SH-SY5Y (cell line): ENCODE data around the gene INHBA.

Experiments
- GATA2 ChIP-seq: IDR thresholded peaks from 2 replicates; pipeline ENCODE4 v1.6.1; 2011; ENCODE audit warnings: mild to moderate bottlenecking, low read depth, low read length
- GATA3 ChIP-seq: IDR thresholded peaks from 2 replicates; pipeline ENCODE4 v1.6.1; 2011; ENCODE audit warnings: low read depth, mild to moderate bottlenecking, low read length, moderate library complexity

INHBA gene

GRCh38 chr7:41701068-41701941 lies 1.6 kb downstream of the INHBA start:
- TF ChIP-seq GATA3 (no peak), GATA2 (no peak)

- TF ChIP-seq GATA2 = no peak
Measured at GRCh38 chr7:41700044-41700471, 2.8 kb downstream of the INHBA start.

GRCh38 chr7:41699516-41699915 lies 3.4 kb downstream of the INHBA start:
- TF ChIP-seq GATA2 = no peak
- TF ChIP-seq GATA3 = no peak

GRCh38 chr7:41698726-41699125 lies 4.2 kb downstream of the INHBA start:
- TF ChIP-seq GATA3 (no peak), GATA2 (no peak)

- TF ChIP-seq GATA2 (no peak), GATA3 (no peak)
Measured at GRCh38 chr7:41698114-41698513, 4.8 kb downstream of the INHBA start.

GRCh38 chr7:41696323-41696916 lies 6.5 kb downstream of the INHBA start:
- peak; percentile 84 for TF ChIP-seq GATA2
- TF ChIP-seq GATA3 = no peak

- TF ChIP-seq GATA3 (no peak), GATA2 (no peak)
Measured at GRCh38 chr7:41695661-41696322, 7.1 kb downstream of the INHBA start.

GRCh38 chr7:41694495-41694894 lies 8.4 kb downstream of the INHBA start:
- TF ChIP-seq GATA2 (no peak), GATA3 (no peak)

GRCh38 chr7:41693150-41693997 lies 9.5 kb downstream of the INHBA start:
- TF ChIP-seq GATA2 (no peak), GATA3 (no peak)

GRCh38 chr7:41692251-41692650 lies 10.6 kb downstream of the INHBA start:
- TF ChIP-seq GATA2 (no peak), GATA3 (no peak)

GRCh38 chr7:41691286-41692190 lies 11.4 kb downstream of the INHBA start:
- TF ChIP-seq GATA2 (no peak), GATA3 (no peak)

GRCh38 chr7:41689815-41690214 lies 13.1 kb downstream of the INHBA start:
- TF ChIP-seq GATA2 (no peak), GATA3 (no peak)

- TF ChIP-seq GATA3 (no peak), GATA2 (no peak)
Measured at GRCh38 chr7:41688906-41689305, 14.0 kb downstream of the INHBA start.
